ENCODE results near the gene ZNF256.

The ZNF256 gene

DNA sequence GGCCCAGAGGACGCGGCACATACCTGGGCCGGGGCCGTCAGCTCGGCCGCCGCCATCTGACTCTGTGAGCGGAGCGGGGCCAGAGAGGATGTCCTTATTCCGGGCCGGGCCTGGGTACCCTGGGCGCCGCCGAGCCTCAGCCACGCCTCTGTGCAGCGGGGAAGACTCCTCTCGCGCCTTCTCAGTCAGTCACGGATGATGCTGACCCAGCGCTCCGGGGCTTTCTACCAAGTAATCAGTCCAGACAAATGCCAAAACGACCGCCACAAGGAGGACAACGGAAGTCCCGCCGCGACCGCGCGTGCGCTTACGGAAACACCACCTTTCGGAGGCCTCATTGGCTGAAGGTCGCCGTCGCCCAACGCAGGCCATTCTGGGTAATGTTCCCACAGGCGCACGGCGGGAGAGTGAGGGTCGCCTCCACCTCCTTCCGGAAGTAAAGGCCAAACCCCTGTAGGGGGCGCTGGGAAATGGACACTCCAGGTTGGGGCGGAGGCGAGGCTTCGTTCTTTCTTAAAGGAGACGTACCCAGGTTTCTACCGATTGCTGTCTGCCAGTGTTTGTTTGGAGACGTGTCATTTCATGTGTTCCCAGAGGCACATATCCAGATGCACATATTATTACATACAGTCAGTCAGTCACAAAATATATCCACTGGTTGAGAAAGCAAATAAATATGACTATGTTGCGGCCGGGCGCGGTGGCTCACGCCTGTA lies at the start of gene ZNF256:
ZNF256 (minus strand) TSS at position 288 of the 716 bp plus-strand sequence; CDS start at position 56, 232 bp downstream.
- DNase-seq, result peak; percentile 95 to 96

- DNase-seq, result no peak
Observed at GRCh38 chr19:57992841-57993240, 45.3 kb upstream of the ZNF256 start.

- no peak for DNase-seq
Observed at GRCh38 chr19:57978586-57979289, 31.2 kb upstream of the ZNF256 start.

DNA sequence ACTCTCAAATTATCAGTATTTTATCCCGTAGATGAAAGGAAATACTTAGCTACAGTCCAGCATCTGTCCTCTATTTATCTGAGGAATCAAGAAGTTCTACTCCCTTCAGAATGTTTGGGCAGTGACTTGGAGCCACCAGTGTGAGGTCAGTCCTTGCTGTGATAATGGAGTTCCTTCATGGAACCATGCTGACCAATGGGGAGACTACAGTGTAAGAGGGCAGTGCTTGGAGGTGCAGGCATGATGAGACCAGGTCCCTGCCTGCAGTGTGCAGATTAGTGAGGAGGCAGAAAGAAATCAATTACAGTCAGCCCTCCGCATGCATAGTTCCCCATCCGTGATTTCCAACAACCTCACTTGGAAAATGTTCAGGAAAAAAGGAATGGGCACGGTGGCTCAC lies 26.9 kb upstream of the ZNF256 start, which contains the start of gene C19orf18:
C19orf18 (minus strand) TSS at position 101 of the 400 bp plus-strand sequence. CDS start 102 bp downstream, outside the sequence.
- DNase-seq, result no peak

GRCh38 chr19:57964761-57965160 lies 17.3 kb upstream of the ZNF256 start:
- no peak for DNase-seq

DNA sequence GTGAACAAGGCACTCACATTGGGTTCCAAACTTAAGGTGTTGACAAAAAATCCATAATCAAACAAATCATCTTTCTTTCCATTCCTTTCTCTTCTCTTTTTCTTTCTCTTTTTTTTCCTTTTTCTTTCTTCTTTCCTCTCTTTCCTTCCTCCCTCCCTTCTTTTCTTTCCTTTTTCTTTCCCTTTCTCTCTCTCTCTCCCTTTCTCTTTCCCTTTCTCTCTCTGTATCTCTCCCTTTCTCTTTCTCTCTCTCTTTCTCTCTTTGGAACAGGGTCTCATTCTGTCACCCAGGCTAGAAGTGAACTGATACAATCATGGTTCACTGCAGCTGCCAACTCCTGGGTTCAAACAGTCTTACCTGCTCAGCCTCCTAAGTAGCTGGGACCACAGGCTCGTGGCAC lies 14.3 kb upstream of the ZNF256 start:
- DNase-seq, result no peak

DNA sequence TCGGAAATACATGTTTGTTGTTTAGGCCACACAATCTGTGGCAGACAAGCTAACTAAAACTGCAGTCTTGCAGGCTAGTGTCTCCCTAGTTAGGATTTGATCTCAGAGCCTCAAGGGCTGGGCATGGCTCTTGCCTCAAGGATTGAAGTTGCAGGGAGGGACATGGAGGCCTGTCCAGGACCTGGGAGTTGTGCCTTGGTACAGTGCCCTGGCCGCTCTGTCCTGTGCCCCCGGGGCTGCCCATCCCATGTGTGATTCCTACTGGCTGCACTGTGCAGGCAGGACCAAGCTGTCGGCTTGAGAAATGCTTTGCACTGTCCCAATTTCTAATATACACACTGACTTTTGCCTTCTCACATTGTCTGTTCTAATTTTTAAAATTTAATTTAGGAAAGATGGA lies 7.5 kb upstream of the ZNF256 start:
- DNase-seq, result no peak

- no peak for DNase-seq
Observed at GRCh38 chr19:57949702-57950101, 2.2 kb upstream of the ZNF256 start.

DNA sequence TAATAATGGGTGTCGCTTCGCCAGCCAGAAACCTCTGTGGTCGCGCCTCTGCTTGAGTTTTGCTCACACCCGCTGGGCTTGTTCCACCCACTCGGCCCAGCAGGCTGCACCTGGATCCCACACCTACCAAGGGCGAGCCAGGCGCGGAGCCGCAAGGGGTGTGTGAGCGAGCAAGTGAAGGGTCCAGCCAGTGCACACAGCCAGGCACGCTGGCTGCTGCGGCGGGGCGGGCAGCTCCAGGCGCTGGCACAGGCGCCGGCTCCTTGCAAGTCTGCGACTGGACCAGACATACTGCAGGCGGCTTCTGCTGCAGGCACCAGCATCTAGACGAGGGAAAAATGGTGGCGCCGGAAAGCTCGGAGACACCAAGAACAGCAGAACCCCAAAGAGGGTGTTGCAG lies 1.8 kb upstream of the ZNF256 start:
- DNase-seq, result no peak

GRCh38 chr19:57947088-57947418 lies 453 bp downstream of the ZNF256 start:
- DNase-seq, result no peak

GRCh38 chr19:57946316-57946715 lies 1.2 kb downstream of the ZNF256 start:
- no peak for DNase-seq

GRCh38 chr19:57941593-57941992 lies 5.9 kb downstream of the ZNF256 start:
- no peak for DNase-seq

- no peak for DNase-seq
Observed at GRCh38 chr19:57935731-57936130, 11.8 kb downstream of the ZNF256 start.

GRCh38 chr19:57934820-57935665 lies 12.5 kb downstream of the ZNF256 start, which contains the start of gene ZNF418:
Gene ZNF418 (minus strand): TSS chr19:57935402. CDS start chr19:57933822, 1,580 bp downstream.
- DNase-seq, result no peak

GRCh38 chr19:57927587-57927986 lies 19.9 kb downstream of the ZNF256 start:
- DNase-seq, result no peak

GRCh38 chr19:57916168-57916995 lies 31.1 kb downstream of the ZNF256 start, which contains the start of gene ZNF417:
Gene ZNF417 (minus strand): TSS chr19:57916592. CDS start chr19:57916411, 181 bp downstream.
- DNase-seq, result peak; percentile 86 to 97

DNA sequence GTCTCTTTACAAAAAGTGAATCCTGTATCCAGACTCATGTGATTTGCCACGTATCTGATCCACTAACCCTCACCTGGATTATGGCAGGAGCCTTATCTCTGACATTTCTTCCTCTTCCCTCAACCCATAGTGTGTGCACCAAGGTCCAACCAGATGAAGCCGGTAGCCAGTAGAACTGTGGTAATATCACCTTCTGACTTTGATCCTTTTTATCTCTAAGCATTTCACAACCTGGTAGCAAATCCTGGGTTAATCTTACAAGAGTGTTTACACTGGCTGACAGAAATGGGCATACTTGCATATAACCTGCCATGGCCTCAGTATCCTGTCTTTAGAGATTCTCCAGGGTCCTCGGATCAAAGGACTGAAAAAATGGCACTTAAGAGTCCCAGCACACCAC lies 33.0 kb downstream of the ZNF256 start:
- DNase-seq, result no peak

- no peak for DNase-seq
Observed at GRCh38 chr19:57907394-57907793, 40.1 kb downstream of the ZNF256 start.

- DNase-seq, result no peak
Observed at GRCh38 chr19:57905258-57905657, 42.2 kb downstream of the ZNF256 start.

DNA sequence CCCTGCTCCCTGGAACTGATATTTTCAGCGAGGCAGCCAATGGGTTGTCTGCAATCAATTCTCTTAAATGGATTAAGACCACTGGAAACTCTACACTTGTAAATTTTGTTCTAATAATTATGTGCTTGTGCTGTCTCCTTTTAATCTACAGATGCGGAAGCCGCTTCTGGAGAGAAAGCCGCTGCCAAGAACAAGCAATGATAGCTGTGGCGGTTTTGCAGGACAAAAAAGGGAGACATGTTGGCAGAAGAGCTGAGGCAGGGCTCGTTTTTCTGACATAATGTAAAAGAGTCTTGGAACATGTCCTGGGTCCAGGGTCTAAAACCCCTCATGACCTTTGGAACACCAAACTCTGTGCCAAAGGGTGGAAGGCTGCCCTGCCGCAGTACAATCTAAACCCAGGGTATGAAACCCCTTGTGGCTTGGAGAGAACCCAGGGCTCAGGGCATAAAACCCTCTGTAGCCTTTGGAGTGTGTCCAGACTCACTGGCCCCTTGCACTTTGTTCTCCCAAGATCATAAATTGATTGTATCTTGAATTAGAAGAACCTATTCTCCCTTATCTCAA lies 43.8 kb downstream of the ZNF256 start:
- DNase-seq, result no peak

DNA sequence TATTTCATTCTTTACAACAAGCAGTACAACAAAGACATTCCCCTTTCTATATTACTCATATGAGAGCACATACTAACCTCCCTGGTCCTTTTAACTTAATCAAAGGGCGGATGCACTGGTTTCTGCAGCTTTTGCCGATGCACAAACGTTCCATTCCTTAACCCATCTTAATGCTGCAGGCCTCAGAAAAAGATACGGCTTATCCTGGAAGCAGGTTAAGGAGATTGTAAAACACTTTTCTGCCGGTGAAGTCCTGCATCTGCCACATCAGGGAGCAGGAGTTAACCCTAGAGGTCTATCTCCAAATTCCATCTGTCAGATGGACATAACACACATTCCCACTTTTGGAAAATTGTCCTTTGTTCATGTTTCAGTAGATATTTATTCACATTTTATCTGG lies 47.2 kb downstream of the ZNF256 start:
- DNase-seq, result no peak
